ENCODE data around the gene SLC18A3.

The SLC18A3 gene

DNA sequence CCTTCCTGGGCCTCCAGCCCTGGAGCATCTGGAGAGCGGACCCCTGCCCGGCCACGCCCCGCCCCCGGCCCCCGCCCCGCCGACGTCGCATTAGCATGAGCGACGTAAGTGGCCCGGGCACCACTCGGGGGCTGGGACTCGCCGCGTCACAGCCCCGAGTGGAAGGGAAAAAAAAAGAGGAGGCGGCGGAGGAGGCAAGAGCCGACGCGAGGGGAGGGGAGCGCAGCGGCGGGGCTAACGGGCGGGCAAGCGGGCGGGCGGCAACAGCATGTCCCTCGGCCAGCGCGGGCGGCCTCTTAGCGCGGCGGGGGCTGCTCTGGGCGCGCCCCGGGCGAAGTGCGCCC, at the start of gene SLC18A3:
SLC18A3 (plus strand) TSS at position 197 of the 344 bp plus-strand sequence. CDS start 431 bp downstream, outside the sequence.
- Histone ChIP-seq H3K27ac (no peak within 1 kb of the TSS), H3K4me2 (ENCODE audit: low read length) (no peak within 1 kb of the TSS), H3K36me3 (ENCODE audit: control insufficient read depth, insufficient read depth, low read length) (no peaks in the 10 kb centered on the region), H3K27me3 (ENCODE audit: control insufficient read depth, insufficient read depth, low read length) (peaks cover 14% of the 10 kb centered on the region), H2AFZ (peak within 1 kb of the TSS; percentile 60), H3K4me3 (ENCODE audit: low read depth, low read length) (no peak within 1 kb of the TSS), H3K79me2 (no peaks in the 10 kb centered on the region), H3K9me3 (ENCODE audit: control insufficient read depth, low read length) (no peaks in the 10 kb centered on the region), H3K9ac (no peak within 1 kb of the TSS), H3K4me1 (peaks cover 14% of the 10 kb centered on the region)
- TF ChIP-seq, protein P1, sequence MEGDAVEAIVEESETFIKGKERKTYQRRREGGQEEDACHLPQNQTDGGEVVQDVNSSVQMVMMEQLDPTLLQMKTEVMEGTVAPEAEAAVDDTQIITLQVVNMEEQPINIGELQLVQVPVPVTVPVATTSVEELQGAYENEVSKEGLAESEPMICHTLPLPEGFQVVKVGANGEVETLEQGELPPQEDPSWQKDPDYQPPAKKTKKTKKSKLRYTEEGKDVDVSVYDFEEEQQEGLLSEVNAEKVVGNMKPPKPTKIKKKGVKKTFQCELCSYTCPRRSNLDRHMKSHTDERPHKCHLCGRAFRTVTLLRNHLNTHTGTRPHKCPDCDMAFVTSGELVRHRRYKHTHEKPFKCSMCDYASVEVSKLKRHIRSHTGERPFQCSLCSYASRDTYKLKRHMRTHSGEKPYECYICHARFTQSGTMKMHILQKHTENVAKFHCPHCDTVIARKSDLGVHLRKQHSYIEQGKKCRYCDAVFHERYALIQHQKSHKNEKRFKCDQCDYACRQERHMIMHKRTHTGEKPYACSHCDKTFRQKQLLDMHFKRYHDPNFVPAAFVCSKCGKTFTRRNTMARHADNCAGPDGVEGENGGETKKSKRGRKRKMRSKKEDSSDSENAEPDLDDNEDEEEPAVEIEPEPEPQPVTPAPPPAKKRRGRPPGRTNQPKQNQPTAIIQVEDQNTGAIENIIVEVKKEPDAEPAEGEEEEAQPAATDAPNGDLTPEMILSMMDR (IDR thresholded peaks at IDR 0.05), result no peak

DNA sequence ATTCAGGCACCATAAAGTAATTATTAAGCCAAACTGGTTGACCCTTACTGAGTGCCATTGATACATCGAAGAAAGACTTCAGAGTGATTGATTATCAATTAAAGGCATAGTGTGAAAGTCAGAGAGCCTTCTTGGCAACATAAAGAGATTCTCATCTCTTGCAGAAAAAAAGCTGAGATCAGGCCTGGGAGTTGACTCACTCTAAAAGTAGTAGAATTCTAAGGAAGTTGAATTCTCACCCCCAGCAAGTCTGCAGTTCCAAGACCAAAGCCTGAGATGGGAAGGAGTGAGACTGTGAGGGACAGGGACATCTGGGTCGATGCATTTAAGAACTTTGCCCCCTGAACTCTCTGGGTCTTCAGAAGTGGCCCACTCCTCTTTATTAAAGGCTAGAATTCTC, 49.6 kb upstream of the SLC18A3 start:
- H3K27me3 ChIP-seq (ENCODE audit: control insufficient read depth, insufficient read depth, low read length), result no peaks in the 10 kb centered on the region
- H3K4me1 ChIP-seq, result no peaks in the 10 kb centered on the region
- H3K79me2 ChIP-seq, result no peaks in the 10 kb centered on the region
- H3K36me3 ChIP-seq (ENCODE audit: control insufficient read depth, insufficient read depth, low read length), result no peaks in the 10 kb centered on the region
- no peak overlapping the region for H3K27ac ChIP-seq
- no peaks in the 10 kb centered on the region for H3K9me3 ChIP-seq (ENCODE audit: control insufficient read depth, low read length)
- H3K4me2 ChIP-seq (ENCODE audit: low read length), result no peak overlapping the region
- no peak overlapping the region for H2AFZ ChIP-seq
- H3K4me3 ChIP-seq (ENCODE audit: low read depth, low read length), result no peak overlapping the region
- TF ChIP-seq, protein P1 (IDR thresholded peaks at IDR 0.05), result no peak
- H3K9ac ChIP-seq, result no peak overlapping the region

DNA sequence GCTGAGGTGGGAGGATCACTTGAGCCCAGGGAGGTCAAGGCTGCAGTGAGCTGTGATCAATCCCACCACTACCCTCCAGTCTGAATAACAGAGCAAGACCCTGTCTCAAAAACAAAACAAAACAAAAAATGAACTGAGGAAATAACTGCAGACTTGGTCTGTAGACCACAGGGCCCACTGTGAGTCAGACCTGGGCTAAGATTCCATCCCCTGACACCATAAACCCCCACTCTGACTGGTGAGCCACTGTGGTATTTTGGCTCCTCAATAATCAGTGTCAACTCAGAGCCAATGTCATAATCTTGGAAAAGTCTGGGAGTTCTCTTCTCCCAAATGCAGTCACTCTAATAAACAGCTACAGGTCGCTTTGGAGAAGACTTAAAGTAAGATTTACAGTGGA, 47.2 kb upstream of the SLC18A3 start:
- Histone ChIP-seq H3K36me3 (ENCODE audit: control insufficient read depth, insufficient read depth, low read length) (no peaks in the 10 kb centered on the region), H3K79me2 (no peaks in the 10 kb centered on the region), H3K9me3 (ENCODE audit: control insufficient read depth, low read length) (no peaks in the 10 kb centered on the region), H3K4me2 (ENCODE audit: low read length) (no peak overlapping the region), H3K4me3 (ENCODE audit: low read depth, low read length) (no peak overlapping the region), H3K9ac (no peak overlapping the region), H3K27ac (no peak overlapping the region), H3K4me1 (no peaks in the 10 kb centered on the region), H3K27me3 (ENCODE audit: control insufficient read depth, insufficient read depth, low read length) (no peaks in the 10 kb centered on the region), H2AFZ (no peak overlapping the region)
- TF ChIP-seq, protein P1 (IDR thresholded peaks at IDR 0.05), result no peak

DNA sequence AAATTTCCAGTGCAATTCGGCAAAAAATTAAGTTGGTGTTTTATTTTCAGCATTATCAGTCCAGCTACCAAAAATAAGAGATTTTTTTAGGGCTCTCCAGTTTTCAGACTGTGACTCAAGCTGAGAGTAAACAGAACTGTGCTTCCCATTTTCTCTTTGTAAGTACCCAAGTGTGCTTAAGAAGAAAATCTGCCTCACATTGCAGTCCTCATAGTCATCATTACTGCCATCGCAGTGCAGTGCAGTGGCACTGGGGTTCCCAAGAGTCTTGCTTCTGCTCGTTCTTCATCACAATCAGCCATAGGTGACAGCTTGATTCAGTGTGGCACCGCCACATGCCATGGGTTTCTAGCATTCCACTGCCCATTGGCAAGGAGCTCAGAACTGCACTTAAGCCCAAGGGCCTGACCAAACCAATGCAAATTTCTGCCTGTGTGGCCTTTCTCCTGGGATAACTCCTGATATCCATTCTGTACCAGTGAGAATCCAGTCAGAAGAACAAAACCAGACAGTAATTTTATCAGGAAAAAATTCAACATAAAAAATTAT, 45.6 kb upstream of the SLC18A3 start:
- H3K9ac ChIP-seq, result no peak overlapping the region
- no peak overlapping the region for H3K4me3 ChIP-seq (ENCODE audit: low read depth, low read length)
- H3K27me3 ChIP-seq (ENCODE audit: control insufficient read depth, insufficient read depth, low read length), result no peaks in the 10 kb centered on the region
- no peaks in the 10 kb centered on the region for H3K9me3 ChIP-seq (ENCODE audit: control insufficient read depth, low read length)
- no peak overlapping the region for H3K27ac ChIP-seq
- no peaks in the 10 kb centered on the region for H3K4me1 ChIP-seq
- TF ChIP-seq, protein P1 (IDR thresholded peaks at IDR 0.05), result no peak
- H3K79me2 ChIP-seq, result no peaks in the 10 kb centered on the region
- no peaks in the 10 kb centered on the region for H3K36me3 ChIP-seq (ENCODE audit: control insufficient read depth, insufficient read depth, low read length)
- no peak overlapping the region for H3K4me2 ChIP-seq (ENCODE audit: low read length)
- no peak overlapping the region for H2AFZ ChIP-seq

DNA sequence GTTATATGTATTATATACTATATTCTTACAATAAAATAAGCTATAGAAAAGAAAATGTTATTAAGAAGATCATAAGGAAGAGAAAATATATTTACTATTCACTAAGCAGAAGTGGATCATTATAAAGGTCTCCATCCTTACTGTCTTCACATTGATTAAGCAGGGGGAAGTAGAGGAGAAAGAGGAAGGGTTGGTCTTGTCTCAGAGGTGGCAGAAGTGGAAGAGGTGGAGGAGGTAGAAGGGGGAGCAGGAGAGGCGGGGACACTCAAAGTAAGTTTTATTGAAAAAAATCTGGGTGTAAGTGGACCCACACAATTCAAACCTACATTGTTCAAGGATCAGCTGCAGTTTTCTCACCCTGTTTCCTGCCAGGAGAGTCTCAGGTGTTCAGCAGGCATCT, 42.3 kb upstream of the SLC18A3 start:
- Histone ChIP-seq H3K4me2 (ENCODE audit: low read length) (no peak overlapping the region), H3K4me3 (ENCODE audit: low read depth, low read length) (no peak overlapping the region), H3K27me3 (ENCODE audit: control insufficient read depth, insufficient read depth, low read length) (no peaks in the 10 kb centered on the region), H3K36me3 (ENCODE audit: control insufficient read depth, insufficient read depth, low read length) (no peaks in the 10 kb centered on the region), H3K4me1 (no peaks in the 10 kb centered on the region), H3K9ac (no peak overlapping the region), H3K27ac (no peak overlapping the region), H3K9me3 (ENCODE audit: control insufficient read depth, low read length) (no peaks in the 10 kb centered on the region), H3K79me2 (no peaks in the 10 kb centered on the region), H2AFZ (no peak overlapping the region)
- TF ChIP-seq, protein P1 (IDR thresholded peaks at IDR 0.05), result no peak
